NOMO-1 (cell line): Measurements from ENCODE around the gene RHOC.
A peak's percentile ranks its signal among the peaks of the same experiment; 100 is the strongest.
"Not testable (repeated sequence)": the region's sequence is repeated elsewhere in the genome, so short reads cannot be mapped to it uniquely, and the experiment has no call there.

ENCODE experiments used
- DNase-seq, 2 experiments: peaks; one replicate each; lab custom pipeline; 2025; ENCODE audit not compliant: unreplicated experiment in 2 of 2; lab: John Stamatoyannopoulos, UW

The RHOC gene

GRCh38 chr1:112706505-112707220 is at the start of gene RHOC:
TSS of gene RHOC (minus strand) at chr1:112707127. CDS start at chr1:112703799, 3,328 bp downstream.
- peak; percentile 31 to 49 for DNase-seq

DNA sequence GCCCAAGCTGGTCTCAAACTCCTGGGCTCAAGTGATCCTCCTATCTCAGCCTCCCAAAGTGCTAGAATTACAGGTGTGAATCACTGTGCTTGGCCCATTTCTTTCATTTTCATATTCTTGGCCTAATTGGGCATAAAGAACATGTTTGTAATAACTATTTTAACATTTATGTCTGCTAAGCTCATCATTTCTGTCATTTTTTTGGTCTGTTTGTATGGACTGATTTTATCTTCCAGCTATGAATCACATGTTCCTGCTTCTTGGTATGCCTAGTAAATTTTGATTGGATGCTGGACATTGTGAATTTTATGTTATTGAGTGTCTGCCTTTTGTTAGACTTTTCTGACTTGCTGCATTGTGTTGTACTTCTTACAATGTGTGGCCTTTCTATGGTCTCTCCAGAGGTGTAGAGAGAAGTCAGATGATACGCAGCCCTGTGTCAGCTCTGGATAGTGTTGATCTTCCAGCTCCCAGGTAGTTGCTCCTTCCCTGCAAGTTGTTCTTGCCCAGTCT is 47.2 kb upstream of the RHOC start:
- no peak for DNase-seq

- no peak for DNase-seq
Measured at GRCh38 chr1:112748396-112748795, 41.5 kb upstream of the RHOC start.

DNA sequence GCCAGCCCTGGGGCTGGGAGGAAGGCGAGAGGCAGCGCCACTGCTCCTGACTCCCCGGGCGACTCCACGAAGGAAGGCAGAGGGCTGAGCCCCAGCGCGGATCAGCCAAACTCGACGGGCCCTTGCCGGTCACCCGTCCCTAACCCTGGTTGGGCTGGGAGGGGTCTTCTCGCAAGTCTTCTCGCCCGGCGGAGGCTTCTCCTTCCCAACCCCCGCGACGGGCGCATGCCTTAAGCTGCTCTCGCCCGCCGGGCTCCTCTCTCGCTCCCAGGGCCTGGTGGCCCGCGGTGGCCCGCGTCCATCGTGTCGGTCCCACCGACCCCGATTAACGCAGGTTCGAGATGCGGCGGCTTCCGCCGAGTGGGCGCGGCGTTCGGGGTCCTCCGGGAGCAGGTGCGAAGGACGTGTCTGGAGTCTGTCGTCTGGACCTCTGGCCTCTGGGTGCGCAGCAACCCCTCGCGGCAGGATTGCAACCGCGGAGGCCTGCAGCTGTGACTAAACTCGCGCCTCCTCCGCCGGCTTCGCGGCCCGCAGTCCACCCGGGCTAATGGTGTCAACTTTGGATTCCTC is 37.2 kb upstream of the RHOC start:
- no peak for DNase-seq

DNA sequence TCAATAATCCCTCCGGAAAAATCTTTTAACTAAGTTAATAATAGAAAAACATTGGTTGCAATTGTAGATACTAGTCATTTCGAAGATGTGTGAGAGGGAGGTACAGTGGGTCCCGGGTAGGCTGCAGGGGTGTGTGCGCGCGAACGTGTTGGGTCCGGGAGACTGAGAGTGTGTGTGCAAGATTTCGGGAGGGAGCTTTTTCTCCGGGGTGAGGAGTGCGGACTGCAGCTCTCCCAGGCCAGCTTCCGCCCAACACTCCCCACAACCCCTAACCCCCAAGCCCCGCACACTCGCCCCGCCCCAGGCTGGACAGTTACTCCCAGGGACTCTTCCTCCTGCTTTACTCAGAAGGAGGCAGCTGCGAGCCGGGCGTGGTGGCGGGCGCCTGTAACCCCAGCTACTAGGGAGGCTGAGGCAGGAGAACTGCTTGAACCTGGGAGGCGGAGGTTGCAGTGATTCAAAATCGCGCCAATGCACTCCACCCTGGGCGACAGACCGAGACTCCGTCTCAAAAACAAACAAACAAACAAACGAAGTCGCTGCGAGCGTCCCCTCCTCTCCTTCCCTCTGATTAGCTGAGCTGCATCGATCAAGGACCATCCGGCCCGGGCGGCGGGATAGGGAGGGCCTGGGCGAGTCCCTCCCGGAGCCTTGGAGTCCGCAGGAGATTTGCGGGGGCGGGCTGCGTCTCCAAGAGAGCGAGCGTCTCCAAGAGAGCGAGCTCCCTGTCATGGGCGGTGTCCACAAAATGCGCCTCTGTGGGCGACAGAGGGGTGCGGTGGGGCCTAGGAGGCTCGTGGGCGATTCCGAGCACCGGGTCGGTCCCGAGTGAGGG is 36.5 kb upstream of the RHOC start:
- DNase-seq: no peak

DNA sequence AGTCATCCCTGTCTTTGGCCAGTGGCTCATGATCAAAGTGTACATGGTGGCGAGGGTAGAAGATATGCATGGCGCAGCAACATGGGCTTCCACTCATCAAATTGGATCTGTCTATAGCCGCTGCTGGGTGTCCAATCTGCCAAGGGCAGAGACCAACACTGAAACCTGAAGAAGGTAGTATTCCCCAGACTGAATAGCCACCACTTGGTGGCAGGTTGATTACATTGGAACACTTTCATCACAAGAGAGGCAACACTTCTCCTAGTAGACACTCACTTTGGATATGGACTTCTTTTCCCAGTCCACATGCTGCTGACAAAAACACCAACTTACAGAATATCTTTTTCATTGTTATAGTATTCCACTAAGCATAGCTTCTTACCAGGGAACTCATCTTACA is 30.6 kb upstream of the RHOC start:
- DNase-seq: no peak

DNA sequence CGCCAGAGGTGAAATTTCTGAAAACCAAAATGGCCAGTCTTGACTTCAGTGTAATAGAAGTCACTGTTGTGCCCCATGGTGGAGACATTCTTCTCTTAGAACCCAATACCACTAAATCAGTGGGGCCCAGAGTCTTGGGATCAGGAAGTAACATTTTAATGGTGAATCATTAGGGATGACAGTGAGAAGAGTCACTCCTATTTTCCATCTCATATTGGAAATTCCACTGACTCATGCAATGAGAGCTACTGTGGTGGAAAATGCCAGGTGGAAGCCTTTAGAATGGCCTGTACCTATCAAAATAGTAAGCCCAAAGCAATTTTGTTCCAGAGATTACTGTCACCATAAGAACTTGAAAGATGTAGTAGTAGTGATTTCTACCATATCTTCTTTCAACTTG is 28.8 kb upstream of the RHOC start:
- no peak for DNase-seq

- no peak for DNase-seq
Measured at GRCh38 chr1:112731451-112731850, 24.5 kb upstream of the RHOC start.

DNA sequence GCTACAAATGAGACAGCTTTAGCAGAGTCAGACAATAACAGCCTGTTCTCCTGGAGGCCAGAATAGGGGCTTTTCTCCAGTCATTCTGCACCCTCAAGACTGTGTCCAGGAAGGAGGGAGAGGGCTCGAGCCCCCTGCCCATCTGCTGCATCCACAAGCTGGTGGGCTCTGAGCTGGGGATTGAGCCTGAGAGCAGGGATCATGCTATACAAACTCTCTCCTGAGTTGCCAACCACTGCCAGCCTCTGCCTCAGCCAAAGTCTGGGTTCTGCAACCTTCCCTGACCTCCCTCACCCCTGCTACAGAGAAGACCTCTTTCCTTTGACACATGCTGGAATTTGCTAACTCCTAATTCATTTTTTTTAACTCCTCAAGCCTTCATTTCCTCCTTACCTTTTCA is 23.0 kb upstream of the RHOC start:
- no peak for DNase-seq

DNA sequence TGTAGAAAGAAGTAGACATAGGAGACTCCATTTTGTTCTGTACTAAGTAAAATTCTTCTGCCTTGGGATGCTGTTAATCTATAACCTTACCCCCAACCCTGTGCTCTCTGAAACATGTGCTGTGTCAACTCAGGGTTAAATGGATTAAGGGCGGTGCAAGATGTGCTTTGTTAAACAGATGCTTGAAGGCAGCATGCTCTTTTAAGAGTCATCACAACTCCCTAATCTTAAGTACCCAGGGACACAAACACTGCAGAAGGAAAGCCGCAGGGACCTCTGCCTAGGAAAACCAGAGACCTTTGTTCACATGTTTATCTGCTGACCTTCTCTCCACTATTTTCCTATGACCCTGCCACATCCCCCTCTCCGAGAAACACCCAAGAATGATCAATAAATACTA is 22.1 kb upstream of the RHOC start:
- DNase-seq: not testable (repeated sequence)

DNA sequence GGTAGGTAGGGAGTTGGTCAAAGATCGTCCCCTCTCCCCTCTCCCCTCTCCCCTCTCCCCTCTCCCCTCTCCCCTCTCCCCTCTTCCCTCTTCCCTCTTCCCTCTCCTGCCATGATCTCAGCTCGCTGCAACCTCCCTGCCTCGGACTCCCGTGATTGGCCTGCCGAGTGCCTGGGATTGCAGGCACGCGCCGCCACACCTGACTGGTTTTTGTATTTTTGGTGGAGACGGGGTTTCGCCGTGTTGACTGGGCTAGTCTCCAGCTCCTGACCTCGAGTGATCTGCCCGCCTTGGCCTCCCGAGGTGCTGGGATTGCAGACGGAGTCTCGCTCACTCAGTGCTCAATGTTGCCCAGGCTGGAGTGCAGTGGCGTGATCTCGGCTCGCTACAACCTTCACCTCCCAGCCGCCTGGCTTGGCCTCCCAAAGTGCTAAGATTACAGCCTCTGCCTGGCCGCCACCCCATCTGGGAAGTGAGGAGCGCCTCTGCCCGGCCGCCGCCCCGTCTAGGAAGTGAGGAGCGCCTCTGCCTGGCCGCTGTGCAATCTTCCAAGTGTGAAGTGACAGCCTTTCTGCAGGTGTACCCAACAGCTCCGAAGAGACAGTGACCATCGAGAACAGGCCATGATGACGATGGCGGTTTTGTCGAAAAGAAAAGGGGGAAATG is 21.5 kb upstream of the RHOC start:
- DNase-seq: not testable (repeated sequence)

DNA sequence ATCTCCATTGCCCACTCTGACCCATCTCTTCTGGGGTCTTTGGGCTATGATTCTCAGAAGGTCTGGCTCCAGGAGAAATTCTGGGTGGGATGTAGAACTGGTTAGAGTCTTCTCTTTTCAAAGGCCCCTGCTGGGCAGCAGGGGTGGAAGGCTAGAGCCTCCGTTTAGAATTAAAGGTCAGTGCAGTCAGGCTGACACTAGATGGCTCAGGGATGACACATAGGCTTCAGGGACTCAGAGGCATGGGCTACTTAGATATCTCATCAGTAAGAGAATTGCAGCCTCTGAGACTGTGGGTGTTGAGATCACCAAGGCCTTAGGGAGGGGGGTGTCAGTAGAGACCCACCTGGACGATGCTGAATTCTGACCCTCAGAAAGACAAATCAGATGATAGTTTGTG is 20.8 kb upstream of the RHOC start:
- no peak for DNase-seq

DNA sequence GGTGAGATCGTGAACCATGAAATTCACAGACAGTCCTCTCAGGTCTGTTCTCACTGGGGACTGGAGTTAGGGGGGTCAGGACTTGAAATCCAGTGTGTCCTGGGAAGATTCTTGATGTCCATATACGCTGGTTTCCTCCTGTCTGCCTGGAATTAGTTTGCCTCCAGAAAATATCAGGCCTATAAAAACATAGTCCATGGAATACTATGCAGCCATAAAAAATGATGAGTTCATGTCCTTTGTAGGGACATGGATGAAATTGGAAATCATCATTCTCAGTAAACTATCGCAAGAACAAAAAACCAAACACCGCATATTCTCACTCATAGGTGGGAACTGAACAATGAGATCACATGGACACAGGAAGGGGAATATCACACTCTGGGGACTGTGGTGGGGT is 17.3 kb upstream of the RHOC start:
- DNase-seq: not testable (repeated sequence)

- no peak for DNase-seq
Measured at GRCh38 chr1:112723511-112723839, 16.5 kb upstream of the RHOC start.

GRCh38 chr1:112722601-112723510 is 15.9 kb upstream of the RHOC start:
- no peak for DNase-seq

GRCh38 chr1:112721966-112722524 is 15.1 kb upstream of the RHOC start:
- DNase-seq: no peak

DNA sequence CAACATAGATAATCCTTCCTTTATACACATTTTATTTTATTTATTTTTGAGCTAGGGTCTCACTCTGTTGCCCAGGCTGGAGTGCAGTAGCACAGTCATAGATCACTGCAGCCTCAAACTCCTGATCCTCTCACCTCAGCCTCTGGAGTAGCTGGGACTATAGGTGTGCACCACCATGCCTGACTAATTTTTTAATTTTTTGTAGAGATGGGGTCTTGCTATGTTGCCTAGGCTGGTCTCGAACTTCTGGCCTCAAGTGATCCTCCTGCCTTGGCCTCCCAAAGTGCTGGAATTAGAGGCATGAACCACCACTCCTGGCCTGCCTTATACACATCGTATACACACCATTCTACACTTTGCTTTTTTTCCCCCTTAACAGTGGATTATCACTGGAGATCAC is 14.4 kb upstream of the RHOC start:
- DNase-seq: not testable (repeated sequence)

GRCh38 chr1:112720800-112721199 is 13.9 kb upstream of the RHOC start:
- no peak for DNase-seq

DNA sequence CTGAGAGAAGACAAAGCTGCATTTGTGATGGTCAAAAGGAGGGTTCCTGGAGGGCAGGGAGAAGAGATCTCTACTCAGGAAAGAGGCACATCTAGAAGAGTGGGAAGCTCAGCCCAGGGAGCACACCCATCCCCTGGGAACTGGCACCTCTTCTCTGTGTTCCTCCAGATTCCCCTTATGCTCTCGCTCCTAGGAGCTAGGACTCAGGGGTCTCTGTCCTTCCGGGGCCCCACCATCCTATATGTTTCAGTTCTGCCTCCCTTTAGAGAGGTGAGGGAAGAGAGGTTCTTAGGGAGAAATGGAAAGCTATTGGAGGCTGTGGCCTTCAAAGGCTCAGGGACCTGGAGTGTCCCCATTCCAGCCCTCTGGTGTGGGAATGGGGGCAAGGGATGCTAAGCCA is 12.8 kb upstream of the RHOC start:
- no peak for DNase-seq
